Esophagus muscularis mucosa (tissue), 4 donors: Measurements from ENCODE around the gene DDX3X. TPM values are rescaled to one million over a fixed set of nuclear protein-coding genes. Genes with fewer than 3 reads are reported as not detected.
"Not testable (repeated sequence)": the region's sequence is repeated elsewhere in the genome, so short reads cannot be mapped to it uniquely, and the experiment has no call there.

ENCODE experiments used
- DNase-seq: peaks from one replicate; pipeline ENCODE4 v3.0.0-alpha.2; 2017; ENCODE audit errors: extremely low spot score
- H3K27ac ChIP-seq, 4 donors: fragments of 200-600 bp; sonication (generic); replicated peaks in 1 of 4; 1 replicate in 3 of 4; 2 replicates in 1 of 4; pipeline ENCODE4 v1.5.1; 2016 to 2019; ENCODE audit warnings: mild to moderate bottlenecking in 1 of 4
- H3K27me3 ChIP-seq, 4 donors: fragments of 200-600 bp; sonication (generic); one replicate each; pipeline versions ENCODE4 v1.5.1 to v1.6.0; 2016 to 2019
- H3K36me3 ChIP-seq, 4 donors: fragments of 200-600 bp; sonication (generic); one replicate each; pipeline ENCODE4 v1.5.1; 2016 to 2019
- H3K4me1 ChIP-seq, 4 donors: fragments of 200-600 bp; sonication (generic); one replicate each; pipeline ENCODE4 v1.5.1; 2016 to 2019
- H3K4me3 ChIP-seq, 4 donors: fragments of 200-600 bp; sonication (generic); 1 replicate in 2 of 4; 2 replicates in 2 of 4; pipeline ENCODE4 v1.5.1; 2016 to 2019; ENCODE audit warnings: mild to moderate bottlenecking in 4 of 4, moderate library complexity in 1 of 4
- H3K9me3 ChIP-seq, 4 donors: fragments of 200-600 bp; sonication (generic); 1 replicate in 3 of 4; 2 replicates in 1 of 4; pipeline ENCODE4 v1.5.1; 2016 to 2019
- EP300 ChIP-seq: sonication (generic); formaldehyde crosslinking; IDR thresholded peaks from one replicate; pipeline ENCODE4 v1.6.1; 2017; ENCODE audit warnings: antibody characterized with exemption
- POLR2A ChIP-seq: fragments of 450-650 bp; IDR thresholded peaks from one replicate; pipeline ENCODE4 v1.6.1; 2017; ENCODE audit warnings: antibody characterized with exemption, moderate library complexity, mild to moderate bottlenecking, low read depth
- POLR2AphosphoS5 ChIP-seq, 2 donors: sonication (generic); formaldehyde crosslinking; IDR thresholded peaks; one replicate each; pipeline ENCODE4 v1.6.1; 2017; ENCODE audit warnings: antibody characterized with exemption in 2 of 2
- WGBS: methylation state at CpG from one replicate; pipeline ENCODE4 v1.1.5; 2018; 5-methylcytosine and 5-hydroxymethylcytosine counted together
- intact Hi-C: fragments of 100-400 bp; cut with DNase I; formaldehyde crosslinking; loops from one replicate; pipeline ENCODE4 v1.15.1; 2023
- total RNA-seq, 4 donors: library from RNA; depleted of rRNA; stranded (reverse); fragments of >200 nt; gene quantifications; one replicate each; pipeline versions ENCODE4 v1.1.0 to v1.2.1, GENCODE V29; 2016
- TF ChIP-seq, protein P1 (sequence below), 3 experiments: fragments of 200-600 bp in 2 of 3; fragments of 450-650 bp in 1 of 3; sonication (generic) in 2 of 3; IDR thresholded peaks; one replicate each; pipeline ENCODE4 v1.5.1; 2017 to 2019; ENCODE audit warnings: antibody characterized with exemption in 3 of 3, mild to moderate bottlenecking in 2 of 3, moderate library complexity in 1 of 3

The DDX3X gene
- total RNA-seq, 4 donors from 2014 or later: 169 to 282 (median 253) TPM

DNA sequence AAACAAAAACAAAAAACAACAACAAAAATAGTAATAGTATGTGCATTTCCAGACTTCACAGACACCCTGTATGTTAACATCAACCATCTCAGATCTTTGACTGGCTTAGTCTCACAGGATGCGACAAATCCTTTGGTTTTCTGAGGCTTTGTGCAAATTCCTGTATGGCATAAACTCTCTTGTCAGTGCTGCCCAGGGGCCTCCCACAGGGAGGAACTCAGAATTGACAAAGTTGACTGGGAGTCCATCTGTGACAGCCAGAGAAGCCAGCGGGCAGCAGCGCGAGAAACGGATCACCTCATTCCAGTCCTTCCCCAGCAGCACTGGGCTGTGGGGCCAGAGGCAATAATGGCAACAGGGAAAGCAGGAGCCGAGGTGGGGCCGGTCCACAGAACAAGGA is 19.1 kb upstream of the DDX3X start:
- no peaks in the 10 kb centered on the region for H3K4me1 ChIP-seq
- intact Hi-C loops: no loop called here
- no peak for DNase-seq
- no peak for TF ChIP-seq EP300
- no peak for TF ChIP-seq POLR2A
- TF ChIP-seq, protein P1, sequence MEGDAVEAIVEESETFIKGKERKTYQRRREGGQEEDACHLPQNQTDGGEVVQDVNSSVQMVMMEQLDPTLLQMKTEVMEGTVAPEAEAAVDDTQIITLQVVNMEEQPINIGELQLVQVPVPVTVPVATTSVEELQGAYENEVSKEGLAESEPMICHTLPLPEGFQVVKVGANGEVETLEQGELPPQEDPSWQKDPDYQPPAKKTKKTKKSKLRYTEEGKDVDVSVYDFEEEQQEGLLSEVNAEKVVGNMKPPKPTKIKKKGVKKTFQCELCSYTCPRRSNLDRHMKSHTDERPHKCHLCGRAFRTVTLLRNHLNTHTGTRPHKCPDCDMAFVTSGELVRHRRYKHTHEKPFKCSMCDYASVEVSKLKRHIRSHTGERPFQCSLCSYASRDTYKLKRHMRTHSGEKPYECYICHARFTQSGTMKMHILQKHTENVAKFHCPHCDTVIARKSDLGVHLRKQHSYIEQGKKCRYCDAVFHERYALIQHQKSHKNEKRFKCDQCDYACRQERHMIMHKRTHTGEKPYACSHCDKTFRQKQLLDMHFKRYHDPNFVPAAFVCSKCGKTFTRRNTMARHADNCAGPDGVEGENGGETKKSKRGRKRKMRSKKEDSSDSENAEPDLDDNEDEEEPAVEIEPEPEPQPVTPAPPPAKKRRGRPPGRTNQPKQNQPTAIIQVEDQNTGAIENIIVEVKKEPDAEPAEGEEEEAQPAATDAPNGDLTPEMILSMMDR (IDR thresholded peaks at IDR 0.05): no peak
- TF ChIP-seq POLR2AphosphoS5 (IDR thresholded peaks at IDR 0.05): no peak
- H3K36me3 ChIP-seq: no peaks in the 10 kb centered on the region
- no peak overlapping the region for H3K27ac ChIP-seq
- no peaks in the 10 kb centered on the region for H3K27me3 ChIP-seq
- WGBS: 90% methylated on average over 7 of the region's 7 CpGs
- no peak overlapping the region for H3K4me3 ChIP-seq
- H3K9me3 ChIP-seq: no peaks in the 10 kb centered on the region

DNA sequence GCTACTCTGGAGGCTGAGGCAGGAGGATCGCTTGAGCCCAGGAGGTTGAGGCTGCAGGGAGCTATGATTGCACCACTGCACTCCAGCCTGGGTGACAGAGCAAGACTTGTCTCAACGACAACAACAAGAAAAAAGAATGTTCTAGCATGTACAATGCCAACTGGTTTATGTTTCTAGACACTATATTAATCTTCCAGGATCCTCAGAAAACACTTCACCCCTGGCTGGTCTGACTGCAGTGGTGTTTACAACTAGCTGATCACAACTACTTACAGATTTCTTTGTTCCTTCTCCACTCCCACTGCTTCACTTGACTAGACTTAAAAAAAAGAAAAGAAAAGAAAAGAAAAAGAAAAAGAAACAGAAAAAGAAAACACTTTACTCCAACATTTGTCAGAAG is 17.7 kb upstream of the DDX3X start:
- H3K27ac ChIP-seq, H3K4me1 ChIP-seq, H3K27me3 ChIP-seq, H3K36me3 ChIP-seq, H3K9me3 ChIP-seq, DNase-seq, intact Hi-C loops, H3K4me3 ChIP-seq: not testable (repeated sequence)
- WGBS: 78% methylated on average over 2 of the region's 2 CpGs

DNA sequence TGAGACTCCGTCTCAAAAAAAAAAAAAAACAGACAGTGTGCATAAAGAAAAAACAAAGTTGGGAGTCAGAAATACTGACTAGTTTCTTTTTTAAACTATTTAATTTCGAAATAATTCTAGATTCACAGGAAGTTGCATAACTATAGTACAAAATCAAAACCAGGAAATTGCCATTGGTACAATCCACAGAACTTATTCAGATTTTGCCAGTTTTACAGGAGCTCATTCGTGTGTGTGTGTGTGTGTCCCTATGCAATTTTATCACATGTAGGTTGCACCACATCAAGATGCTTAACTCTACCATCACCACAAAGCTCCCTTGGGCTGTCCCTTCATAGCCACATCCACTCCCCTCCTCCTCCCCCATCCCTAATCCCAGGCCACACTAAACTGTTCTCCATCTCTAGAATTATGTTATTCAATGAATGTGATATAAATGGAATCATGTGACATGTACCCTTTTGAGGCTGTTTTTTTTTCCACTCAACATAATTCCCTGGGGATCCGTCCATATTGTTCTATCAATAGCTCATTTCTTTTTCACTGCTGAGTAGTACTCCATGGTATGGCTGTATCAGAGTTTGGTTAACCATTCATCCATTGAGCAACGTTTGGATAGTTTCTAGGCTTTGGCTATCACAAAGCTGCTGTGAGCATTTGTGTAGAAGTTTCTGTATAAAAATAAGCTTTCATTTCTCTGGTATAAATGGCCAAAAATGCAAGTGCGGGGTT is 16.3 kb upstream of the DDX3X start:
- Histone ChIP-seq H3K4me1 (no peaks in the 10 kb centered on the region), H3K27ac (no peak overlapping the region), H3K4me3 (no peak overlapping the region), H3K9me3 (no peaks in the 10 kb centered on the region), H3K27me3 (no peaks in the 10 kb centered on the region), H3K36me3 (no peaks in the 10 kb centered on the region)
- 92% methylated on average over 6 of the region's 6 CpGs for WGBS
- DNase-seq: no peak
- intact Hi-C loops: no loop called here
- TF ChIP-seq, protein P1 (IDR thresholded peaks at IDR 0.05): no peak
- TF ChIP-seq EP300 (no peak), POLR2AphosphoS5 (IDR thresholded peaks at IDR 0.05) (no peak), POLR2A (no peak)

DNA sequence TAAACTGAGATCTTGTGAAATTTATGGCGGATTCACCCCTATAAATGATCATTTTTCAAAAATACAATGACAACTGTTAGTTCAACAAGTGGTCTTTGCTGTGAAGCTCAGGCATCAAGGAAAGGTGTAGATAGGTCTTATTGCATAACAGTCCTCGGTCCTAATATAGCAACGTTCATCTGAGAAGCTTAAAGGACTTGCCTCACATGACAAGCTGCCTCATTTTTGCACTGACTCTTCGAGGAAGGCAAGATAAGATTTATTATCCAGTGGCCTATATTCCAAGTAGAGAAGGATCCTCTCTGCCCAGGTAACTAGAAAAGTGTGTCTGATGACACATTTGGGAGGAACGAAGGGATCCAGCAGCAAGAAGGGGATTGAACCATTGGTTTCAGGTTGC is 13.6 kb upstream of the DDX3X start:
- no peak overlapping the region for H3K27ac ChIP-seq
- H3K9me3 ChIP-seq: no peaks in the 10 kb centered on the region
- no peak for DNase-seq
- H3K4me3 ChIP-seq: no peak overlapping the region
- TF ChIP-seq POLR2AphosphoS5 (IDR thresholded peaks at IDR 0.05) (no peak), EP300 (no peak), POLR2A (no peak)
- TF ChIP-seq, protein P1 (IDR thresholded peaks at IDR 0.05): no peak
- H3K36me3 ChIP-seq: no peaks in the 10 kb centered on the region
- H3K4me1 ChIP-seq: no peaks in the 10 kb centered on the region
- WGBS: 93% methylated on average over 5 of the region's 5 CpGs
- intact Hi-C loops: no loop called here
- no peaks in the 10 kb centered on the region for H3K27me3 ChIP-seq

DNA sequence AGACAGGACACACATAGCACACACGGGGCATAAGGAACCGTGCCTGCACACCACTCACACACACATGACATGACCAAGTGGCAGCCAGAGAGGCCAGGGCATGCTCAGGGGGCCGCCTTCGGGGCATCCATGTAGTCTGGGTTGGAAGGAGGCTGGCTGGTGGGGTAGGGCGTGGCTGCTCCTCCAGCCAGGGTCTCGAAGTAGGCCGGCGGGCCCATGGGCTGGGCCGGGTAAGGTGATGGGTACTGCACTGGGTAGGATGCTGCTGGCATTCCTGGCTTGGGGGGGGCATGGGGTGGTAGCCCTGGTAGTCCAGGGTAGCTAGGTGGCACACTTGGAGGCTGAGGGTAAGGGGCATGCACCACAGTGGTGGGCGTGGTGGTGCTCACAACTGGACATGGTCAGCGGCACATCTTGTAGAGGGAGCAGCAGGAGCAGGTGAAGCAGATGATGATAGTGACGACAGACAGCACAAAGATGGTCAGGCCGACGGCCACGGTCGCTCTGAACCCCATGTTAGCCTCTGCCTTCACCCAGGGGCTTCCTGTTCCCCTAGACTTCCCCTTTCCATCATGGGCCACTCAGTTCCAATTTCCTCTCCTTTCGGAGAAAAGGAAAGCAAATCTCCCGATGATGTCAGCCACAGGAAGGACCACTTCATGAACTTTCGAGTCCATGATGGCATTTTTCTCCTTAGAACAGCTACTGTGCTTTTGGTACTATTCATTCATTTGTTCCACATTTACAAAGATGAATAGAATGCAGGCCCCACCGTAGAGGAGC is 10.9 kb upstream of the DDX3X start:
- no peak for DNase-seq
- Histone ChIP-seq H3K9me3 (no peaks in the 10 kb centered on the region), H3K27me3 (no peaks in the 10 kb centered on the region), H3K27ac (no peak overlapping the region), H3K4me3 (no peak overlapping the region), H3K36me3 (no peaks in the 10 kb centered on the region), H3K4me1 (no peaks in the 10 kb centered on the region)
- TF ChIP-seq, protein P1 (IDR thresholded peaks at IDR 0.05): no peak
- TF ChIP-seq EP300 (no peak), POLR2A (no peak), POLR2AphosphoS5 (IDR thresholded peaks at IDR 0.05) (no peak)
- intact Hi-C loops: no loop called here
- WGBS: 89% methylated on average over 18 of the region's 20 CpGs
